ENCODE measurements around the gene LRIT2. TPM values are rescaled to one million over a fixed set of nuclear protein-coding genes. Genes with fewer than 3 reads are reported as not detected.

LRIT2 gene
- total RNA-seq, 1 donor, result not detected

DNA sequence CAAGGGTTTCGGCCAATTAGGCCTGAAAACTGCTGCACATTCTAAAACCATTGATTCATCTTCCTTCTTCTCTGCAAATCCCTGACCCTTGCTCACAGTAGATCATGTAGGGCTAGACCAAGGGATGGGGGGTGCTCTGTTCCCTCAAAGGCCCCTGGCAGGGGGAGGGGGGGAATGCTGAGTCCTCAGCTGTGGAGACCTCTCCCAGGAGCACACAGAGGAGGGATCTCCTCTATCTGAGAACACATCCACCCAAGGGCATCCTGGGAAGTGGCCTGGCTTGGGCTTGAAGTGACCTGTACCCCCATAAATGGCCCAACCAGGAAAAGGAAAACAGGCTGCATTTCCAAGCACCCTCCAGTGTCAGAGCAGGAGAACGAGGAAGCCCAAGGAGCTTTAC lies 32.0 kb downstream of the LRIT2 start:
- H3K4me3 ChIP-seq (ENCODE audit: insufficient read depth, low read length), result no peak overlapping the region
- H3K27ac ChIP-seq (ENCODE audit: low read depth, low read length), result no peak overlapping the region
- TF ChIP-seq, protein P1, sequence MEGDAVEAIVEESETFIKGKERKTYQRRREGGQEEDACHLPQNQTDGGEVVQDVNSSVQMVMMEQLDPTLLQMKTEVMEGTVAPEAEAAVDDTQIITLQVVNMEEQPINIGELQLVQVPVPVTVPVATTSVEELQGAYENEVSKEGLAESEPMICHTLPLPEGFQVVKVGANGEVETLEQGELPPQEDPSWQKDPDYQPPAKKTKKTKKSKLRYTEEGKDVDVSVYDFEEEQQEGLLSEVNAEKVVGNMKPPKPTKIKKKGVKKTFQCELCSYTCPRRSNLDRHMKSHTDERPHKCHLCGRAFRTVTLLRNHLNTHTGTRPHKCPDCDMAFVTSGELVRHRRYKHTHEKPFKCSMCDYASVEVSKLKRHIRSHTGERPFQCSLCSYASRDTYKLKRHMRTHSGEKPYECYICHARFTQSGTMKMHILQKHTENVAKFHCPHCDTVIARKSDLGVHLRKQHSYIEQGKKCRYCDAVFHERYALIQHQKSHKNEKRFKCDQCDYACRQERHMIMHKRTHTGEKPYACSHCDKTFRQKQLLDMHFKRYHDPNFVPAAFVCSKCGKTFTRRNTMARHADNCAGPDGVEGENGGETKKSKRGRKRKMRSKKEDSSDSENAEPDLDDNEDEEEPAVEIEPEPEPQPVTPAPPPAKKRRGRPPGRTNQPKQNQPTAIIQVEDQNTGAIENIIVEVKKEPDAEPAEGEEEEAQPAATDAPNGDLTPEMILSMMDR (IDR thresholded peaks at IDR 0.05; ENCODE audit: extremely low read depth, low read depth, low read length), result no peak
- H3K27me3 ChIP-seq (ENCODE audit: insufficient read depth, low read length), result peaks cover 30% of the 10 kb centered on the region
- no peak overlapping the region for H3K4me2 ChIP-seq (ENCODE audit: insufficient read depth, low read length)
- H3K4me1 ChIP-seq (ENCODE audit: insufficient read depth, low read length), result no peaks in the 10 kb centered on the region
- H4K20me1 ChIP-seq (ENCODE audit: insufficient read depth, low read length), result no peaks in the 10 kb centered on the region
- H3K79me2 ChIP-seq (ENCODE audit: insufficient read depth, low read length), result no peaks in the 10 kb centered on the region
- DNase-seq (ENCODE audit: insufficient read length, low spot score, missing footprints), result no peak
- H3K36me3 ChIP-seq (ENCODE audit: insufficient read depth, low read length), result no peaks in the 10 kb centered on the region
- no peaks in the 10 kb centered on the region for H3K9me3 ChIP-seq (ENCODE audit: low read depth, low read length)
- H2AFZ ChIP-seq (ENCODE audit: low read length), result no peak overlapping the region

DNA sequence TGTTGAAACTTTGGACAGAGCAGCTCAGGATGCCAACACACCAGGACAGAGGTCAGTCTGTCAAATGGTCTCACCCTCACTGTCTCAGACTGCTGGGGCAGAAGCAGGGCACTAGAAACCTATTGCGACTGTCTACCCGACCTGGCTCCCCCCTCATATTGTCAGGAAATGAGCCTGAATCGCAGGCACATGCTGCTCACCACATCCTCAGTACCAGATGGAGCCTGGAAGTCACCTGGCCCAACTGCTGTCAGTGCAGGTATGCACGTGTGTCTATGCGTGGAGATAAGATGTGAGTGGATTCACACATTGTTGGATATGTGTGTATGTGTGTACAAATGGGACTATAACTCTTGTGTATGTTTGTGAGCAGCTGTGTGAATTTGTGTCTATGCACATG lies 34.2 kb downstream of the LRIT2 start:
- no peaks in the 10 kb centered on the region for H3K9me3 ChIP-seq (ENCODE audit: low read depth, low read length)
- H3K4me1 ChIP-seq (ENCODE audit: insufficient read depth, low read length), result no peaks in the 10 kb centered on the region
- H2AFZ ChIP-seq (ENCODE audit: low read length), result no peak overlapping the region
- DNase-seq (ENCODE audit: insufficient read length, low spot score, missing footprints), result no peak
- TF ChIP-seq, protein P1 (IDR thresholded peaks at IDR 0.05; ENCODE audit: extremely low read depth, low read depth, low read length), result no peak
- no peaks in the 10 kb centered on the region for H3K36me3 ChIP-seq (ENCODE audit: insufficient read depth, low read length)
- peaks cover 30% of the 10 kb centered on the region for H3K27me3 ChIP-seq (ENCODE audit: insufficient read depth, low read length)
- H3K4me3 ChIP-seq (ENCODE audit: insufficient read depth, low read length), result no peak overlapping the region
- no peak overlapping the region for H3K4me2 ChIP-seq (ENCODE audit: insufficient read depth, low read length)
- H4K20me1 ChIP-seq (ENCODE audit: insufficient read depth, low read length), result no peaks in the 10 kb centered on the region
- no peaks in the 10 kb centered on the region for H3K79me2 ChIP-seq (ENCODE audit: insufficient read depth, low read length)
- no peak overlapping the region for H3K27ac ChIP-seq (ENCODE audit: low read depth, low read length)

DNA sequence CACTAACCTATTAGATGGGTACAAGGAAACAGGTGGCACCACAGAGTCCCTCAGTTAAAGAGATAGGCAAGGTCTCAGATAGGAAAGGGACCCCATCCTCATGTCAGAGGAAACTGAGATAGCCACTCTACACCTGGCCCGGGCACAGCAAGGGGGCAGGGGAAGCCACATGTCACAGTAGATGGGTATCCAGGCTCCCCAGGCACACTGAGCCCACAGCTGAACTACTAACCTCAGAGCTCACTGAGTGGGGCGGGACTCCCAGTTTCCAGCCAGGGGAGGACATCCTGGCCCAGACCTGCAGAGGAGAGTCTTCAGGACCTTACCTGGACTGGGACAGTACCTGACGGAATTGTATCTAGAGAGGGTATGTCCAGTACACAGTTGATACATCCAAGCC lies 34.7 kb downstream of the LRIT2 start:
- Histone ChIP-seq H3K36me3 (ENCODE audit: insufficient read depth, low read length) (no peaks in the 10 kb centered on the region), H4K20me1 (ENCODE audit: insufficient read depth, low read length) (no peaks in the 10 kb centered on the region), H3K79me2 (ENCODE audit: insufficient read depth, low read length) (no peaks in the 10 kb centered on the region), H3K27ac (ENCODE audit: low read depth, low read length) (no peak overlapping the region), H3K27me3 (ENCODE audit: insufficient read depth, low read length) (peaks cover 27% of the 10 kb centered on the region), H3K4me1 (ENCODE audit: insufficient read depth, low read length) (no peaks in the 10 kb centered on the region), H3K4me3 (ENCODE audit: insufficient read depth, low read length) (no peak overlapping the region), H3K9me3 (ENCODE audit: low read depth, low read length) (no peaks in the 10 kb centered on the region), H2AFZ (ENCODE audit: low read length) (no peak overlapping the region), H3K4me2 (ENCODE audit: insufficient read depth, low read length) (no peak overlapping the region)
- no peak for DNase-seq (ENCODE audit: insufficient read length, low spot score, missing footprints)
- TF ChIP-seq, protein P1 (IDR thresholded peaks at IDR 0.05; ENCODE audit: extremely low read depth, low read depth, low read length), result no peak

DNA sequence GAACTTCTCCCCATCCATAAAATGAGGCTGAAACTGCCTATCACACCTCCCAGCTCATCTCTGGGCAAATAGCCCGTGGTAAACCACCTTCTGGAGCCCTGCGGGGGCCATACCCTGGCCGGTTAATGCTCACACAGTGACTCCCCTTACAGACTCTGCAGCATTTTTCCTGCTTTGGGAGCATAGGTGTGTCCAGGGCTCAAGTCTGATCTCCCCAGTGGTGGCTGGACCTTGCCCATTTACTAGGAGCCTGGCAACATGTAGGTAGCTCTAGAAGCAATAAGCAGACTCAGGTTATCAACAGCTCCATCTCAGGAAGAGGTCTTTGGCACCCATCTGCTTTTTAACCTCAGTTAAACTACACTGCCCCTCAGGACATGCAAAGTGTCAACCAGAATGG lies 36.5 kb downstream of the LRIT2 start:
- no peak overlapping the region for H2AFZ ChIP-seq (ENCODE audit: low read length)

More for the DNA sequence above, 36.5 kb downstream of the LRIT2 start:
- Histone ChIP-seq H3K4me2 (ENCODE audit: insufficient read depth, low read length) (no peak overlapping the region), H3K79me2 (ENCODE audit: insufficient read depth, low read length) (no peaks in the 10 kb centered on the region), H3K4me1 (ENCODE audit: insufficient read depth, low read length) (no peaks in the 10 kb centered on the region), H3K36me3 (ENCODE audit: insufficient read depth, low read length) (no peaks in the 10 kb centered on the region), H3K9me3 (ENCODE audit: low read depth, low read length) (no peaks in the 10 kb centered on the region), H3K27me3 (ENCODE audit: insufficient read depth, low read length) (peaks cover 11% of the 10 kb centered on the region), H4K20me1 (ENCODE audit: insufficient read depth, low read length) (no peaks in the 10 kb centered on the region), H3K27ac (ENCODE audit: low read depth, low read length) (no peak overlapping the region), H3K4me3 (ENCODE audit: insufficient read depth, low read length) (no peak overlapping the region)
- DNase-seq (ENCODE audit: insufficient read length, low spot score, missing footprints), result no peak
- TF ChIP-seq, protein P1 (IDR thresholded peaks at IDR 0.05; ENCODE audit: extremely low read depth, low read depth, low read length), result no peak

Data from osteoblast (primary cell).